ENCODE measurements around the gene JPT1.
"Not testable (repeated sequence)": the region's sequence is repeated elsewhere in the genome, so short reads cannot be mapped to it uniquely, and the experiment has no call there.

The JPT1 gene

GRCh38 chr17:75181110-75181509, 26.8 kb upstream of the JPT1 start:
- DNase-seq (ENCODE audit: insufficient read length), result no peak
- FAIRE-seq, result no peak
- TF ChIP-seq POLR2A (IDR thresholded peaks at IDR 0.05; ENCODE audit: low read depth, low read length), result no peak
- no peak for TF ChIP-seq POLR2AphosphoS5 (IDR thresholded peaks at IDR 0.05; ENCODE audit: low read depth, low read length)
- TF ChIP-seq TAF1 (IDR thresholded peaks at IDR 0.05; ENCODE audit: borderline replicate concordance, low read depth, low read length), result no peak

- no peak for TF ChIP-seq TAF1 (IDR thresholded peaks at IDR 0.05; ENCODE audit: borderline replicate concordance, low read depth, low read length)
- no peak for TF ChIP-seq POLR2AphosphoS5 (IDR thresholded peaks at IDR 0.05; ENCODE audit: low read depth, low read length)
- no peak for TF ChIP-seq POLR2A (IDR thresholded peaks at IDR 0.05; ENCODE audit: low read depth, low read length)
- FAIRE-seq (no peak), DNase-seq (ENCODE audit: insufficient read length) (no peak)
These were observed 24.1 kb upstream of the JPT1 start for GRCh38 chr17:75178453-75178852.

- no peak for DNase-seq (ENCODE audit: insufficient read length)
- TF ChIP-seq POLR2AphosphoS5 (IDR thresholded peaks at IDR 0.05; ENCODE audit: low read depth, low read length) (no peak), TAF1 (IDR thresholded peaks at IDR 0.05; ENCODE audit: borderline replicate concordance, low read depth, low read length) (no peak), POLR2A (IDR thresholded peaks at IDR 0.05; ENCODE audit: low read depth, low read length) (no peak)
- FAIRE-seq, result no peak
These were observed 22.3 kb upstream of the JPT1 start for GRCh38 chr17:75176625-75177024.

GRCh38 chr17:75174996-75175395, 20.7 kb upstream of the JPT1 start:
- TF ChIP-seq TAF1 (IDR thresholded peaks at IDR 0.05; ENCODE audit: borderline replicate concordance, low read depth, low read length), result no peak
- no peak for TF ChIP-seq POLR2AphosphoS5 (IDR thresholded peaks at IDR 0.05; ENCODE audit: low read depth, low read length)
- no peak for TF ChIP-seq POLR2A (IDR thresholded peaks at IDR 0.05; ENCODE audit: low read depth, low read length)
- no peak for DNase-seq (ENCODE audit: insufficient read length)
- no peak for FAIRE-seq

GRCh38 chr17:75173526-75173925, 19.2 kb upstream of the JPT1 start:
- TF ChIP-seq POLR2AphosphoS5 (IDR thresholded peaks at IDR 0.05; ENCODE audit: low read depth, low read length), result no peak
- no peak for TF ChIP-seq TAF1 (IDR thresholded peaks at IDR 0.05; ENCODE audit: borderline replicate concordance, low read depth, low read length)
- no peak for TF ChIP-seq POLR2A (IDR thresholded peaks at IDR 0.05; ENCODE audit: low read depth, low read length)
- FAIRE-seq (no peak), DNase-seq (ENCODE audit: insufficient read length) (no peak)

GRCh38 chr17:75168998-75169397, 14.7 kb upstream of the JPT1 start:
- DNase-seq (ENCODE audit: insufficient read length), result no peak
- TF ChIP-seq TAF1 (IDR thresholded peaks at IDR 0.05; ENCODE audit: borderline replicate concordance, low read depth, low read length) (no peak), POLR2AphosphoS5 (IDR thresholded peaks at IDR 0.05; ENCODE audit: low read depth, low read length) (no peak), POLR2A (IDR thresholded peaks at IDR 0.05; ENCODE audit: low read depth, low read length) (no peak)
- FAIRE-seq, result no peak

- DNase-seq (ENCODE audit: insufficient read length); FAIRE-seq: not testable (repeated sequence)
These were observed 10.3 kb upstream of the JPT1 start for GRCh38 chr17:75164606-75165005.

GRCh38 chr17:75163074-75163473, 8.8 kb upstream of the JPT1 start:
- FAIRE-seq (no peak), DNase-seq (ENCODE audit: insufficient read length) (no peak)
- TF ChIP-seq TAF1 (IDR thresholded peaks at IDR 0.05; ENCODE audit: borderline replicate concordance, low read depth, low read length) (no peak), POLR2A (IDR thresholded peaks at IDR 0.05; ENCODE audit: low read depth, low read length) (no peak), POLR2AphosphoS5 (IDR thresholded peaks at IDR 0.05; ENCODE audit: low read depth, low read length) (no peak)

GRCh38 chr17:75160211-75160610, 5.9 kb upstream of the JPT1 start:
- no peak for TF ChIP-seq POLR2A (IDR thresholded peaks at IDR 0.05; ENCODE audit: low read depth, low read length)
- no peak for TF ChIP-seq TAF1 (IDR thresholded peaks at IDR 0.05; ENCODE audit: borderline replicate concordance, low read depth, low read length)
- no peak for TF ChIP-seq POLR2AphosphoS5 (IDR thresholded peaks at IDR 0.05; ENCODE audit: low read depth, low read length)
- no peak for DNase-seq (ENCODE audit: insufficient read length)
- no peak for FAIRE-seq

GRCh38 chr17:75159196-75160031, 5.1 kb upstream of the JPT1 start:
- TF ChIP-seq TAF1 (IDR thresholded peaks at IDR 0.05; ENCODE audit: borderline replicate concordance, low read depth, low read length) (no peak), POLR2A (IDR thresholded peaks at IDR 0.05; ENCODE audit: low read depth, low read length) (no peak), POLR2AphosphoS5 (IDR thresholded peaks at IDR 0.05; ENCODE audit: low read depth, low read length) (no peak)
- DNase-seq (ENCODE audit: insufficient read length) (no peak), FAIRE-seq (no peak)

- FAIRE-seq; DNase-seq (ENCODE audit: insufficient read length): not testable (repeated sequence)
These were observed 4.2 kb upstream of the JPT1 start for GRCh38 chr17:75158480-75158879.

- FAIRE-seq (no peak), DNase-seq (ENCODE audit: insufficient read length) (no peak)
- no peak for TF ChIP-seq TAF1 (IDR thresholded peaks at IDR 0.05; ENCODE audit: borderline replicate concordance, low read depth, low read length)
- no peak for TF ChIP-seq POLR2AphosphoS5 (IDR thresholded peaks at IDR 0.05; ENCODE audit: low read depth, low read length)
- no peak for TF ChIP-seq POLR2A (IDR thresholded peaks at IDR 0.05; ENCODE audit: low read depth, low read length)
These were observed 884 bp upstream of the JPT1 start for GRCh38 chr17:75155191-75155601.
